ENCODE measurements around the gene PTBP3. TPM values are rescaled to one million over a fixed set of nuclear protein-coding genes. Genes with fewer than 3 reads are reported as not detected.

The PTBP3 gene
- total and polyA plus RNA-seq, 2 of the 4 experiments (the other 2 are of a cell fraction): 8.6 to 15.6 TPM

GRCh38 chr9:112354081-112354743 is 20.8 kb upstream of the PTBP3 start:
- intact Hi-C loops (cut with micrococcal nuclease): no loop called here
- BruUV-seq (replicated peaks): no TSS peak

More at GRCh38 chr9:112354081-112354743, 20.8 kb upstream of the PTBP3 start:
- no peak overlapping the region for H3K9ac ChIP-seq (ENCODE audit: low read depth, low read length)
- H3K9me3 ChIP-seq (ENCODE audit: control insufficient read depth, insufficient read depth, low read length): no peaks in the 10 kb centered on the region
- no peak overlapping the region for H2BK120ac ChIP-seq (ENCODE audit: low read depth, low read length)
- no peaks in the 10 kb centered on the region for H3K36me3 ChIP-seq (ENCODE audit: control insufficient read depth, insufficient read depth, low read length)
- H2AFZ ChIP-seq (replicated peaks; ENCODE audit: low read length, poor library complexity): no peak overlapping the region
- ChIA-PET CTCF (interaction anchor here (0.6 kb wide), 1 partner anchor 61 kb away, joined by 3 read pairs; no protein-coding TSS in a partner anchor), POLR2A (ENCODE audit: unreplicated experiment) (interaction anchor here (0.6 kb wide), 1 partner anchor 242 kb away, joined by 3 read pairs; no protein-coding TSS in a partner anchor)
- no peak overlapping the region for H2AK5ac ChIP-seq (ENCODE audit: low read depth, low read length)
- H4K5ac ChIP-seq (ENCODE audit: low read depth, low read length): no peak overlapping the region
- no peak overlapping the region for H2BK5ac ChIP-seq (ENCODE audit: low read depth, low read length, poor library complexity, severe bottlenecking)
- no peak overlapping the region for H3K14ac ChIP-seq (replicated peaks; ENCODE audit: low read depth, low read length)
- no peak overlapping the region for H3K4me2 ChIP-seq (ENCODE audit: low read depth, low read length)
- in situ Hi-C loops (cut with MboI; ENCODE audit: low sequenced_read_pairs) (no loop called here), dilution Hi-C loops (cut with HindIII; ENCODE audit: low sequenced_read_pairs, unreplicated experiment) (no loop called here)
- TF ChIP-seq RFX5 (IDR thresholded peaks at IDR 0.05; ENCODE audit: low read depth, low read length) (no peak), NFE2L2 (IDR thresholded peaks at IDR 0.05; ENCODE audit: low read depth, low read length) (no peak), BHLHE40 (IDR thresholded peaks at IDR 0.05; ENCODE audit: low read depth, low read length) (no peak), SMC3 (IDR thresholded peaks at IDR 0.05; ENCODE audit: low read depth, low read length) (no peak), CHD1 (IDR thresholded peaks at IDR 0.05; ENCODE audit: low read depth, low read length) (no peak), MAFK (IDR thresholded peaks at IDR 0.05; ENCODE audit: low read depth, low read length) (no peak)
- H3K18ac ChIP-seq (ENCODE audit: low read depth, low read length): no peak overlapping the region
- no peak overlapping the region for H2BK15ac ChIP-seq (ENCODE audit: low read depth, low read length)
- no CpG with 5 or more reads among the region's 1 CpG for WGBS, 2 experiments (ENCODE audit: extremely low coverage in 2 of 2, insufficient read length in 1 of 2)
- H3K79me1 ChIP-seq (ENCODE audit: low read depth in 1 of 2, low read length in 2 of 2): no peaks in the 10 kb centered on the region
- no peak for DNase-seq
- H2AK9ac ChIP-seq (replicated peaks; ENCODE audit: low read depth, low read length, poor library complexity): no peak overlapping the region
- no peaks in the 10 kb centered on the region for H3K27me3 ChIP-seq (ENCODE audit: control insufficient read depth, insufficient read depth, low read length)
- H3K23ac ChIP-seq (ENCODE audit: low read depth, low read length): no peak overlapping the region
- no peaks in the 10 kb centered on the region for H3K4me1 ChIP-seq (ENCODE audit: control insufficient read depth, insufficient read depth, low read length)
- H3K4ac ChIP-seq (ENCODE audit: low read depth, low read length): no peak overlapping the region
- no peak for ATAC-seq (ENCODE audit: low read depth)
- no peaks in the 10 kb centered on the region for H3K9me1 ChIP-seq (ENCODE audit: insufficient read depth, low read length)
- H2BK20ac ChIP-seq (ENCODE audit: low read depth, low read length): no peak overlapping the region
- H3K56ac ChIP-seq (ENCODE audit: extremely low read depth, insufficient read depth, low read length): no peak overlapping the region
- no peaks in the 10 kb centered on the region for H4K20me1 ChIP-seq (ENCODE audit: insufficient read depth, low read length)
- no peak overlapping the region for H3K4me3 ChIP-seq (ENCODE audit: insufficient read depth, low read depth, low read length)
- no peak overlapping the region for H4K91ac ChIP-seq (ENCODE audit: insufficient read depth, low read depth, low read length)
- H4K8ac ChIP-seq (ENCODE audit: low read depth in 2 of 2, low read length in 2 of 2): no peak overlapping the region
- no peak overlapping the region for H3K27ac ChIP-seq (ENCODE audit: insufficient read depth, low read length)

Measured in IMR-90 (cell line).